ENCODE data around the gene LILRA6.
A peak's percentile ranks its signal among the peaks of the same experiment; 100 is the strongest.
"Not testable (repeated sequence)": the region's sequence is repeated elsewhere in the genome, so short reads cannot be mapped to it uniquely, and the experiment has no call there.

Gene LILRA6

GRCh38 chr19:54206030-54206830 lies 36.4 kb downstream of the LILRA6 start:
- no peak for DNase-seq

- DNase-seq: no peak
These were observed 37.7 kb downstream of the LILRA6 start for GRCh38 chr19:54204767-54205468.

- no peak for DNase-seq
These were observed 39.4 kb downstream of the LILRA6 start for GRCh38 chr19:54203151-54203611.

GRCh38 chr19:54201980-54202379 lies 40.6 kb downstream of the LILRA6 start:
- DNase-seq: no peak

GRCh38 chr19:54201172-54201701 lies 41.4 kb downstream of the LILRA6 start:
- no peak for DNase-seq

DNA sequence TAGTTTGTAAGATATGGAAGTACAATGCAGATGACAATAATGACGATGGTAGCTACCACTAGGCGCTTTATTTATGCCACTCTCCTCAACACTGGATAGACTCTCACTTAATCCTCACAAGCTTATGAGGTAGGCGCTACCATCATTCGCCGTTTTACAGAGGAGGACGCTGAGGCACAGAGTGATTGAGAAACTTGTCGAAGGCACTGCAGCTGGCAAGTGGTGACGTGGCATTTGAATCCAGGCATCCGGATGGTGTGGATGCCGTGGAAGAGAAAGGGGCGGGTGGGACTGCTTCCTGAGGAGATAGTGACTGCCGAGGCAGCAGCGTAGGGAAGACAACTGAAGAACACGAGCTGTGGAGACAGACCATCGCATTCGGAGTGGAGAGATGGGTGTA lies 43.2 kb downstream of the LILRA6 start:
- DNase-seq: no peak

DNA sequence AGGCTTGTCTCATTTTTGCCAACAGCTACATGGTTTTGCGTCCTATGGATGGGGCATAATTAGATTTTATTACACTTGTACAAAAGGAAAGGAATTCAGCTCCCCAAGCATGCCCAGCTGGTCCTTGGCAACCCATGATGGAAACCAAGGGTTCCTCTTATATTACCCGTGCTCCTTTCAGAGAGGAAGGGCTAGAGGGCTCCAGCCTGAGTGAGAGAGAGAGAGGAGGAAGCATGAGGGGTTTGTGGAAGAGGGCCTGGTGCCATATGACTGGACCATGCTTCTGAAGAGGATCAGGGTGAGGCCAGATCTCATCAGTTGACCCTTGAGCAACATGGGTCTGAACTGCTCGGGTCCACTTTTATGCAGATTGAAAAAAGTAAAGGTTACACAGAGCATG lies 45.5 kb downstream of the LILRA6 start:
- no peak for DNase-seq

GRCh38 chr19:54196536-54196935 lies 46.1 kb downstream of the LILRA6 start:
- DNase-seq: no peak

GRCh38 chr19:54194463-54194862 lies 48.1 kb downstream of the LILRA6 start:
- not testable (repeated sequence) for DNase-seq

- no peak for DNase-seq
These were observed 49.6 kb downstream of the LILRA6 start for GRCh38 chr19:54193011-54193410.

- no peak for DNase-seq
These were observed 50.7 kb downstream of the LILRA6 start for GRCh38 chr19:54191811-54192453.

DNA sequence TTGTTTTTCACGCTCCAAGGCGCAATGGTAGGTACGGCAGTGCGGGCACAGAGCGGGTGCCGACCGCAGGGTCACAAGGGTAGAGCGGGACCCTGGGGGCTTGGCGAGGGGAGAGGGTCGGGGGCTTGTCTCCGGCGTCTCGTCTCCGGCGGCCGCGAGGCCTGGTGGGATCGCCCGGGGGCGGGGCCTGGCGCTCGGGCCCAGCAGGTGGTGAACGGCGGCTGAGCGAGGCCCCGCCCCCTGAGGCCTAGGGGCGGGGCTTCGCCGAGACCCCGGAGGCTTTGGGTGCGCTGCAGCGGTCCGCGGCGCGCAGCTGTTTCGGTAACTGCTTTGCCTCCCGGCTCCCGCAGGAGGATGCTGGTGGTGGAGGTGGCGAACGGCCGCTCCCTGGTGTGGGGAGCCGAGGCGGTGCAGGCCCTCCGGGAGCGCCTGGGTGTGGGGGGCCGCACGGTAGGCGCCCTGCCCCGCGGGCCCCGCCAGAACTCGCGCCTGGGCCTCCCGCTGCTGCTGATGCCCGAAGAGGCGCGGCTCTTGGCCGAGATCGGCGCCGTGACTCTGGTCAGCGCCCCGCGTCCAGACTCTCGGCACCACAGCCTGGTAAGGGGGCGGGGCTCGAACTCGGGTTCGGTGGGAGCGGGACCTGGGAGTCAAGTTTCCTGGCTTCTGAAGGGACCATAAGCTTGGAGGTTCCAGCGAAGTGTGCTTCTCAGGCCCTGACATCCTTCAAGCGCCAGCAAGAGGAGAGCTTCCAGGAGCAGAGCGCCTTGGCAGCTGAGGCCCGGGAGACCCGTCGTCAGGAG lies 51.4 kb downstream of the LILRA6 start, which contains the start of gene TSEN34:
Gene TSEN34, plus strand, starts transcription at position 298 of the 800 bp plus-strand sequence. Its CDS starts 57 bp downstream, at position 355.
- DNase-seq: peak; percentile 76 to 87

DNA sequence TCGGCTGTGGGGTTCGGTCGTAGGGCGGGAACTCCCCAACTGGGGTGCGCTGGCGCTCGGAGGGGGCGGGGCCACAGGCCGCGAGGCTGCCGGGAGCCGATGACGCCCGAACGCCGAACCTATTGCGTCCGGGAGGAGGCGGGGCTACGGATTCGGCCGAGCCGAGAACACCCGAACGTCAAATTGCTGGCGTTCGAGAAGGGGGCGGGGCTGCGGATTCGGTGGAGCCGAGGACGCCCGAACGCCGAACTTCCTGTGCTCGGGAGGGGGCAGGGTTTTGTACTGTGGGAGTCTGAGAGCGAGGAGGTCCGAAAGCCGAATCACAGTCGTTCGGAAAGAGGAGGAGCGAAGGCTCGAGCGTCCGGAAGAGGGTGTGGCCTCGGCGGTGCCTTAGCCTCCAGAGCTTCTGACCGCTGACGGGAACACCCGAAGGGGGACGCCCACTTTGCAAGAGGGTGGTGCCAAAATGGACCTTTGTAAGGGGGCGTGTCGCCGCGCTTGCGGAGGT lies 52.0 kb downstream of the LILRA6 start:
- DNase-seq: peak; percentile 99 to 100

GRCh38 chr19:54189735-54190502 lies 52.7 kb downstream of the LILRA6 start:
- DNase-seq: peak; percentile 99 to 100

- no peak for DNase-seq
These were observed 53.4 kb downstream of the LILRA6 start, which contains the start of gene MBOAT7 for GRCh38 chr19:54189145-54189734. Gene MBOAT7 (minus strand): TSS chr19:54189580. CDS start chr19:54188508, 1,072 bp downstream.

GRCh38 chr19:54188215-54188871 lies 54.2 kb downstream of the LILRA6 start:
- DNase-seq: no peak

DNA sequence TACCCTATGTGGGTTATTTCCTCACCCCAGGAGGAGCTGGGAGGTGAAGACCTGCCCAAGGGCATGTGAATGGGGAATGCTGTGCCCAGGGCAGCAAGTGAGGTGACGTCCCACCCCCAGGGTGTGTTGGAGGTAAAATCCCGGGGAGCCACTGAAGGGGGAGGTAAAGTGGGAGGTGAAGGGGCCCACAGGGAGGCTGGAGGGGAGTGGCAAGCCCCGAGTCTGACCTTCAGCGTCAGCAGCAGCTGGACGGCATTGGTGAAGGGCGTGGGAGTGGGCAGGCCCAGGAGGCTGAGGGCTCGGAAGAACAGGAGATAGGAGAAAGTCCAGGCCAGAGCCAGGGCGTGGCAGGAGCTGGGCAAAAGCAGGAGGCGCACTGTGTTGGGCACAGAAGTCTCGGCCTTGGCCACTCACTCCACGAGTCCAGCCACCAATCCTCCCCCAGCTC lies 55.6 kb downstream of the LILRA6 start:
- no peak for DNase-seq
